ENCODE data around the gene MAJIN.
A peak's percentile ranks its signal among the peaks of the same experiment; 100 is the strongest.

MAJIN gene

GRCh38 chr11:64967375-64967774, 4.5 kb downstream of the MAJIN start:
- Mint-ChIP-seq H3K4me1 (ENCODE audit: low read depth) (peaks cover 42% of the 10 kb centered on the region), H3K9me3 (no peaks in the 10 kb centered on the region), H3K27me3 (peaks cover 10% of the 10 kb centered on the region), H3K27ac (peak overlapping the region; percentile 64), H3K36me3 (ENCODE audit: low read depth) (peaks cover 4% of the 10 kb centered on the region), H3K4me3 (no peak overlapping the region)

- Mint-ChIP-seq H3K4me1 (ENCODE audit: low read depth) (peaks cover 18% of the 10 kb centered on the region), H3K36me3 (ENCODE audit: low read depth) (no peaks in the 10 kb centered on the region), H3K4me3 (no peak overlapping the region), H3K9me3 (no peaks in the 10 kb centered on the region), H3K27me3 (peaks cover 9% of the 10 kb centered on the region), H3K27ac (no peak overlapping the region)
These were observed 8.8 kb downstream of the MAJIN start for GRCh38 chr11:64963072-64963631.

- Mint-ChIP-seq H3K9me3 (no peaks in the 10 kb centered on the region), H3K27me3 (peaks cover 9% of the 10 kb centered on the region), H3K4me1 (ENCODE audit: low read depth) (peaks cover 6% of the 10 kb centered on the region), H3K27ac (no peak overlapping the region), H3K4me3 (no peak overlapping the region), H3K36me3 (ENCODE audit: low read depth) (no peaks in the 10 kb centered on the region)
These were observed 11.2 kb downstream of the MAJIN start for GRCh38 chr11:64960719-64961118.

GRCh38 chr11:64959498-64959897, 12.4 kb downstream of the MAJIN start:
- Mint-ChIP-seq H3K36me3 (ENCODE audit: low read depth) (no peaks in the 10 kb centered on the region), H3K27ac (no peak overlapping the region), H3K4me1 (ENCODE audit: low read depth) (no peaks in the 10 kb centered on the region), H3K9me3 (no peaks in the 10 kb centered on the region), H3K27me3 (peaks cover 9% of the 10 kb centered on the region), H3K4me3 (no peak overlapping the region)

GRCh38 chr11:64954201-64954600, 17.7 kb downstream of the MAJIN start:
- H3K27me3 Mint-ChIP-seq = peaks cover 15% of the 10 kb centered on the region
- H3K4me3 Mint-ChIP-seq = no peak overlapping the region
- no peaks in the 10 kb centered on the region for H3K36me3 Mint-ChIP-seq (ENCODE audit: low read depth)
- no peaks in the 10 kb centered on the region for H3K4me1 Mint-ChIP-seq (ENCODE audit: low read depth)
- H3K9me3 Mint-ChIP-seq = no peaks in the 10 kb centered on the region
- no peak overlapping the region for H3K27ac Mint-ChIP-seq

GRCh38 chr11:64951529-64951928, 20.4 kb downstream of the MAJIN start:
- no peaks in the 10 kb centered on the region for H3K9me3 Mint-ChIP-seq
- no peaks in the 10 kb centered on the region for H3K4me1 Mint-ChIP-seq (ENCODE audit: low read depth)
- H3K4me3 Mint-ChIP-seq = no peak overlapping the region
- no peaks in the 10 kb centered on the region for H3K36me3 Mint-ChIP-seq (ENCODE audit: low read depth)
- peaks cover 15% of the 10 kb centered on the region for H3K27me3 Mint-ChIP-seq
- H3K27ac Mint-ChIP-seq = no peak overlapping the region

- Mint-ChIP-seq H3K36me3 (ENCODE audit: low read depth) (no peaks in the 10 kb centered on the region), H3K27me3 (peaks cover 16% of the 10 kb centered on the region), H3K9me3 (no peaks in the 10 kb centered on the region), H3K4me1 (ENCODE audit: low read depth) (no peaks in the 10 kb centered on the region), H3K4me3 (no peak overlapping the region), H3K27ac (no peak overlapping the region)
These were observed 24.6 kb downstream of the MAJIN start for GRCh38 chr11:64947208-64947814.

- Mint-ChIP-seq H3K27me3 (peaks cover 2% of the 10 kb centered on the region), H3K36me3 (ENCODE audit: low read depth) (peaks cover 14% of the 10 kb centered on the region), H3K4me1 (ENCODE audit: low read depth) (no peaks in the 10 kb centered on the region), H3K27ac (no peak overlapping the region), H3K9me3 (no peaks in the 10 kb centered on the region), H3K4me3 (no peak overlapping the region)
These were observed 35.4 kb downstream of the MAJIN start for GRCh38 chr11:64936539-64936938.

- H3K27me3 Mint-ChIP-seq = no peaks in the 10 kb centered on the region
- no peaks in the 10 kb centered on the region for H3K4me1 Mint-ChIP-seq (ENCODE audit: low read depth)
- no peak within 1 kb of the TSS for H3K4me3 Mint-ChIP-seq
- H3K27ac Mint-ChIP-seq = no peak within 1 kb of the TSS
- H3K36me3 Mint-ChIP-seq (ENCODE audit: low read depth) = peaks cover 19% of the 10 kb centered on the region
- no peaks in the 10 kb centered on the region for H3K9me3 Mint-ChIP-seq
These were observed 36.4 kb downstream of the MAJIN start, which contains the start of gene GPHA2 for GRCh38 chr11:64935359-64936081. Gene GPHA2, minus strand, starts transcription at chr11:64935893. Its CDS starts 433 bp downstream, at chr11:64935460.

- no peak overlapping the region for H3K27ac Mint-ChIP-seq
- no peaks in the 10 kb centered on the region for H3K9me3 Mint-ChIP-seq
- H3K4me1 Mint-ChIP-seq (ENCODE audit: low read depth) = no peaks in the 10 kb centered on the region
- no peak overlapping the region for H3K4me3 Mint-ChIP-seq
- peaks cover 22% of the 10 kb centered on the region for H3K36me3 Mint-ChIP-seq (ENCODE audit: low read depth)
- no peaks in the 10 kb centered on the region for H3K27me3 Mint-ChIP-seq
These were observed 37.1 kb downstream of the MAJIN start for GRCh38 chr11:64934682-64935358.

GRCh38 chr11:64933935-64934681, 37.8 kb downstream of the MAJIN start:
- no peak overlapping the region for H3K4me3 Mint-ChIP-seq
- H3K27me3 Mint-ChIP-seq = no peaks in the 10 kb centered on the region
- H3K4me1 Mint-ChIP-seq (ENCODE audit: low read depth) = no peaks in the 10 kb centered on the region
- H3K36me3 Mint-ChIP-seq (ENCODE audit: low read depth) = peaks cover 23% of the 10 kb centered on the region
- no peaks in the 10 kb centered on the region for H3K9me3 Mint-ChIP-seq
- no peak overlapping the region for H3K27ac Mint-ChIP-seq

GRCh38 chr11:64933213-64933934, 38.5 kb downstream of the MAJIN start:
- no peak overlapping the region for H3K27ac Mint-ChIP-seq
- no peaks in the 10 kb centered on the region for H3K27me3 Mint-ChIP-seq
- peaks cover 23% of the 10 kb centered on the region for H3K36me3 Mint-ChIP-seq (ENCODE audit: low read depth)
- H3K4me1 Mint-ChIP-seq (ENCODE audit: low read depth) = no peaks in the 10 kb centered on the region
- H3K4me3 Mint-ChIP-seq = no peak overlapping the region
- no peaks in the 10 kb centered on the region for H3K9me3 Mint-ChIP-seq

GRCh38 chr11:64932324-64932723, 39.6 kb downstream of the MAJIN start:
- H3K27me3 Mint-ChIP-seq = no peaks in the 10 kb centered on the region
- no peak overlapping the region for H3K27ac Mint-ChIP-seq
- H3K4me3 Mint-ChIP-seq = no peak overlapping the region
- H3K36me3 Mint-ChIP-seq (ENCODE audit: low read depth) = peaks cover 23% of the 10 kb centered on the region
- no peaks in the 10 kb centered on the region for H3K9me3 Mint-ChIP-seq
- H3K4me1 Mint-ChIP-seq (ENCODE audit: low read depth) = no peaks in the 10 kb centered on the region

GRCh38 chr11:64931290-64931689, 40.6 kb downstream of the MAJIN start:
- H3K4me3 Mint-ChIP-seq = no peak overlapping the region
- H3K9me3 Mint-ChIP-seq = no peaks in the 10 kb centered on the region
- no peaks in the 10 kb centered on the region for H3K27me3 Mint-ChIP-seq
- H3K27ac Mint-ChIP-seq = no peak overlapping the region
- H3K36me3 Mint-ChIP-seq (ENCODE audit: low read depth) = peaks cover 23% of the 10 kb centered on the region
- no peaks in the 10 kb centered on the region for H3K4me1 Mint-ChIP-seq (ENCODE audit: low read depth)

Measured in stimulated activated naive CD8-positive, alpha-beta T cell treated with anti-CD3 and anti-CD28 coated beads, Interleukin-15, Interleukin-2, amounts not matched to agents 100 ng/mL and 50 ng/mL, for 24 hours (primary cell).